ENCODE measurements around the gene PSMB11. TPM values are rescaled to one million over a fixed set of nuclear protein-coding genes. Genes with fewer than 3 reads are reported as not detected.

The PSMB11 gene
- total RNA-seq, 1 experiment from 2014 or later: not detected

DNA sequence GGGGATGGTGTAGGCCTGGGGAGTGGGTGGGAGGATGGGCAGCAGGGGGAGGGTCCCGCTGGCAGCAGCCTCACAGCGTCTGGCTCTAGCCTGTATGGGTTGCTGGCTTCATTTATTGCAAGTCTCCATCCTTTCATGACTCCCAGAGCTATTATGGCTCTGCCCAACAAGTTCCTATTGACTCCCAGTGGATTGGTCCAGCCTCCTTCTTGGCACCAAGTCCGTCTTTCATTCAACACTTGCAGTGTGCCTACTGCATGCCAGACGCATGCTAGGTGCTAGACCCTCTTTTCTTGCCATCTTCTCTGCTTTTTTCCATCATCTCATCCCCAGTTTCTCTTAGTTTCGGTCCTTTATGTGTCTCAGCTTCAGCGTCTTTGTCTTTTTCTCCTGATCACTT, 1.1 kb downstream of the PSMB11 start:
- Histone ChIP-seq H4K91ac (ENCODE audit: insufficient read length, low read depth, low read length) (no peak overlapping the region), H3K27me3 (ENCODE audit: insufficient read depth, low read length) (no peaks in the 10 kb centered on the region), H3K79me2 (ENCODE audit: insufficient read depth, low read length) (no peaks in the 10 kb centered on the region), H3K18ac (ENCODE audit: insufficient read length, low read depth, low read length) (no peak overlapping the region), H3K23me2 (ENCODE audit: insufficient read length, low read depth, low read length, poor library complexity, severe bottlenecking) (no peaks in the 10 kb centered on the region), H3K27ac (ENCODE audit: insufficient read length, low read depth, low read length) (no peak overlapping the region), H3K14ac (ENCODE audit: insufficient read depth, low read length) (no peak overlapping the region), H4K5ac (ENCODE audit: insufficient read length, low read depth, low read length) (no peak overlapping the region), H4K20me1 (ENCODE audit: control insufficient read depth, insufficient read depth, insufficient read length) (no peaks in the 10 kb centered on the region), H3K9ac (ENCODE audit: extremely low read depth, insufficient read length, low read length) (no peak overlapping the region), H3K4me2 (ENCODE audit: insufficient read depth, insufficient read length, low read length) (no peak overlapping the region), H2AK5ac (ENCODE audit: insufficient read length, low read length) (no peak overlapping the region), H3K4me1 (ENCODE audit: insufficient read depth, low read length) (no peaks in the 10 kb centered on the region), H3K79me1 (ENCODE audit: insufficient read depth, low read depth, low read length, poor library complexity, severe bottlenecking) (no peaks in the 10 kb centered on the region), H3K23ac (ENCODE audit: insufficient read length, low read depth, low read length) (no peak overlapping the region), H2BK12ac (ENCODE audit: insufficient read length, low read depth, low read length) (no peak overlapping the region), H2AFZ (ENCODE audit: low read length) (no peak overlapping the region), H2BK20ac (ENCODE audit: low read depth, low read length, poor library complexity, severe bottlenecking) (no peak overlapping the region), H3K56ac (ENCODE audit: insufficient read length, low read depth, low read length) (no peak overlapping the region), H3K4ac (ENCODE audit: low read depth, low read length) (no peak overlapping the region), H2BK15ac (ENCODE audit: low read depth, low read length) (no peak overlapping the region), H4K8ac (replicated peaks; ENCODE audit: insufficient read length, low read depth, low read length) (no peak overlapping the region), H2BK5ac (ENCODE audit: insufficient read length, low read length) (no peak overlapping the region), H3T11ph (ENCODE audit: low read length) (no peak overlapping the region), H3K9me3 (ENCODE audit: control insufficient read depth, low read depth, low read length) (no peaks in the 10 kb centered on the region), H2BK120ac (ENCODE audit: low read depth, low read length, poor library complexity, severe bottlenecking) (no peak overlapping the region)
- no peak overlapping the region for H3K27ac Mint-ChIP-seq
- H3K4me3 Mint-ChIP-seq: no peak overlapping the region
- H3K4me1 Mint-ChIP-seq: peaks cover 6 to 15% of the 10 kb centered on the region in 2 experiments
- TF ChIP-seq, protein P1, sequence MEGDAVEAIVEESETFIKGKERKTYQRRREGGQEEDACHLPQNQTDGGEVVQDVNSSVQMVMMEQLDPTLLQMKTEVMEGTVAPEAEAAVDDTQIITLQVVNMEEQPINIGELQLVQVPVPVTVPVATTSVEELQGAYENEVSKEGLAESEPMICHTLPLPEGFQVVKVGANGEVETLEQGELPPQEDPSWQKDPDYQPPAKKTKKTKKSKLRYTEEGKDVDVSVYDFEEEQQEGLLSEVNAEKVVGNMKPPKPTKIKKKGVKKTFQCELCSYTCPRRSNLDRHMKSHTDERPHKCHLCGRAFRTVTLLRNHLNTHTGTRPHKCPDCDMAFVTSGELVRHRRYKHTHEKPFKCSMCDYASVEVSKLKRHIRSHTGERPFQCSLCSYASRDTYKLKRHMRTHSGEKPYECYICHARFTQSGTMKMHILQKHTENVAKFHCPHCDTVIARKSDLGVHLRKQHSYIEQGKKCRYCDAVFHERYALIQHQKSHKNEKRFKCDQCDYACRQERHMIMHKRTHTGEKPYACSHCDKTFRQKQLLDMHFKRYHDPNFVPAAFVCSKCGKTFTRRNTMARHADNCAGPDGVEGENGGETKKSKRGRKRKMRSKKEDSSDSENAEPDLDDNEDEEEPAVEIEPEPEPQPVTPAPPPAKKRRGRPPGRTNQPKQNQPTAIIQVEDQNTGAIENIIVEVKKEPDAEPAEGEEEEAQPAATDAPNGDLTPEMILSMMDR (conservative IDR thresholded peaks at IDR 0.05): no peak
- H3K36me3 Mint-ChIP-seq (ENCODE audit: insufficient read depth in 1 of 3, low read depth in 3 of 3): peaks cover 5% of the 10 kb centered on the region in 3 experiments
- no peak for DNase-seq
- no peaks in the 10 kb centered on the region for H3K9me3 Mint-ChIP-seq
- peaks cover 1% of the 10 kb centered on the region; the same call in 1 of the 2 replicates for H3K27me3 Mint-ChIP-seq (ENCODE audit: low read depth)
- WGBS (ENCODE audit: extremely low coverage, insufficient read length, low lambda C conversion rate): no CpG with 5 or more reads among the region's 6 CpGs
